ENCODE data around the gene UBA7.

The UBA7 gene, protein sequence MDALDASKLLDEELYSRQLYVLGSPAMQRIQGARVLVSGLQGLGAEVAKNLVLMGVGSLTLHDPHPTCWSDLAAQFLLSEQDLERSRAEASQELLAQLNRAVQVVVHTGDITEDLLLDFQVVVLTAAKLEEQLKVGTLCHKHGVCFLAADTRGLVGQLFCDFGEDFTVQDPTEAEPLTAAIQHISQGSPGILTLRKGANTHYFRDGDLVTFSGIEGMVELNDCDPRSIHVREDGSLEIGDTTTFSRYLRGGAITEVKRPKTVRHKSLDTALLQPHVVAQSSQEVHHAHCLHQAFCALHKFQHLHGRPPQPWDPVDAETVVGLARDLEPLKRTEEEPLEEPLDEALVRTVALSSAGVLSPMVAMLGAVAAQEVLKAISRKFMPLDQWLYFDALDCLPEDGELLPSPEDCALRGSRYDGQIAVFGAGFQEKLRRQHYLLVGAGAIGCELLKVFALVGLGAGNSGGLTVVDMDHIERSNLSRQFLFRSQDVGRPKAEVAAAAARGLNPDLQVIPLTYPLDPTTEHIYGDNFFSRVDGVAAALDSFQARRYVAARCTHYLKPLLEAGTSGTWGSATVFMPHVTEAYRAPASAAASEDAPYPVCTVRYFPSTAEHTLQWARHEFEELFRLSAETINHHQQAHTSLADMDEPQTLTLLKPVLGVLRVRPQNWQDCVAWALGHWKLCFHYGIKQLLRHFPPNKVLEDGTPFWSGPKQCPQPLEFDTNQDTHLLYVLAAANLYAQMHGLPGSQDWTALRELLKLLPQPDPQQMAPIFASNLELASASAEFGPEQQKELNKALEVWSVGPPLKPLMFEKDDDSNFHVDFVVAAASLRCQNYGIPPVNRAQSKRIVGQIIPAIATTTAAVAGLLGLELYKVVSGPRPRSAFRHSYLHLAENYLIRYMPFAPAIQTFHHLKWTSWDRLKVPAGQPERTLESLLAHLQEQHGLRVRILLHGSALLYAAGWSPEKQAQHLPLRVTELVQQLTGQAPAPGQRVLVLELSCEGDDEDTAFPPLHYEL

DNA sequence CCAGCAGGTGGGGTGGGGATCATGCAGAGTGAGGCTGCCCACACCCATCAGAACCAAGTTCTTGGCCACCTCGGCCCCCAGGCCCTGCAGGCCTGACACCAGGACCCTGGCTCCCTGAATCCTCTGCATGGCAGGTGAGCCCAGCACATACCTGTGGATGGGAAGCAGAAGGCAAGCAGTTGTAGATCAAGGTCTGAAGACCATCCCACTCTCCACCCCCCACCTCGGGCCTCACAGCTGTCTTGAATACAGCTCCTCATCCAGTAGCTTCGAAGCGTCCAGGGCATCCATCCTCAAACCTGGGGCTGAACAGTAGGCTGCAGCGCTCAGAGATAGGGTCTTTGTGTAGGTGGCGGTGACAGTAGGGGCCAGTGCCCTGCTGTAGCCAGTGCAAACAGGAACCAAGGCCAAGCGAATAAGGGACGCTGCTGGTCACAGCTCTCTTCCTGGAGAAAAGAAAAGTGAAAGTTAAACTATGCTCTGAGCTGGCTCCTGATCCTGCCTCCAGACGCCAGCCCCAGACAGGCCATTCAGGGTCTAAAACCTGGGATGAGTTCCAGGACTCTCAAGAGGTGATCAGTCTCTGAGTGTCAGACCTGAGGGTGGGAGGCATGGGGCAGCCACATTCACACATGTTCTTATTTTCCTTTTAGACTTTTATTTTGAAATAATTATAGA, at the start of gene UBA7:
Gene UBA7, minus strand, starts transcription at position 457 of the 678 bp plus-strand sequence. Its CDS starts 166 bp downstream, at position 291.
- H3K27ac ChIP-seq: no peak within 1 kb of the TSS
- TF ChIP-seq ZFX (IDR thresholded peaks at IDR 0.05; ENCODE audit: borderline replicate concordance): no peak
- TF ChIP-seq, protein P1, sequence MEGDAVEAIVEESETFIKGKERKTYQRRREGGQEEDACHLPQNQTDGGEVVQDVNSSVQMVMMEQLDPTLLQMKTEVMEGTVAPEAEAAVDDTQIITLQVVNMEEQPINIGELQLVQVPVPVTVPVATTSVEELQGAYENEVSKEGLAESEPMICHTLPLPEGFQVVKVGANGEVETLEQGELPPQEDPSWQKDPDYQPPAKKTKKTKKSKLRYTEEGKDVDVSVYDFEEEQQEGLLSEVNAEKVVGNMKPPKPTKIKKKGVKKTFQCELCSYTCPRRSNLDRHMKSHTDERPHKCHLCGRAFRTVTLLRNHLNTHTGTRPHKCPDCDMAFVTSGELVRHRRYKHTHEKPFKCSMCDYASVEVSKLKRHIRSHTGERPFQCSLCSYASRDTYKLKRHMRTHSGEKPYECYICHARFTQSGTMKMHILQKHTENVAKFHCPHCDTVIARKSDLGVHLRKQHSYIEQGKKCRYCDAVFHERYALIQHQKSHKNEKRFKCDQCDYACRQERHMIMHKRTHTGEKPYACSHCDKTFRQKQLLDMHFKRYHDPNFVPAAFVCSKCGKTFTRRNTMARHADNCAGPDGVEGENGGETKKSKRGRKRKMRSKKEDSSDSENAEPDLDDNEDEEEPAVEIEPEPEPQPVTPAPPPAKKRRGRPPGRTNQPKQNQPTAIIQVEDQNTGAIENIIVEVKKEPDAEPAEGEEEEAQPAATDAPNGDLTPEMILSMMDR (IDR thresholded peaks at IDR 0.05): no peak

DNA sequence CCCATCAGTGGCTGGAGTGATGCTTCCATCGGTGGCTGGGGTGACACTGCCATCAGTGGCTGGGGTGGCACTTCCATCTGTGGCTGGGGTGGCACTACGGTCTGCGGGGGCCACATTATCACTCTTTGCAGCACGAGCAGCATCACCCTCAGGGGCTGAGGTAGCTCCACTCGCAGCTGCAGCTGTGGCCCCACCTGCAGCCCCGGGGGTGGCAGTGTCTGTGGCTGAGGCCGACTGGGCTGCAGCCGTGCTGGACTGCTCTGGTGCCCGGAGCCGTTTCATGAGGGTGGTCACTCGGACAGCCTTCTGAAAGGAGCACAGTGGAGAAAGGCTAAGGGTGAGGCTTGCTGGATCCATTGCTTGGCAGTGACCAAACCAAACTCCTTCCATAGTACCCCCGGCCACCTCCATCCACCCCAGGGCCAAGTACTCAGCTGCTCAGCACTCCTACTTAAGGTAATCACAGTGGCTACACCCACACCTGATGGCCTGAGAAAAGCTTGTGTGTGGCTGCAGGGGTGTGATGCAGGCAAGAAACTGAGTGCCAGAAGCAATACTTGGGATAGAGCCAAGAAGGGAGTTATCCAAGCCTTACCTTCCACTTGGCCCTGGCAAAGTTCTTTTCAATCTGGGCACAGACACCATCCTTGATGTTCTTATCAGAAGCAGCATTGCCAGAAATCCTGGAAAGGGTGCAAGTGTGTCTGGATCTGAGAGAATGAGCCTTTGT, 46.0 kb upstream of the UBA7 start:
- no peak for TF ChIP-seq ZFX (IDR thresholded peaks at IDR 0.05; ENCODE audit: borderline replicate concordance)
- TF ChIP-seq, protein P1 (IDR thresholded peaks at IDR 0.05): no peak
- H3K27ac ChIP-seq: no peak overlapping the region

DNA sequence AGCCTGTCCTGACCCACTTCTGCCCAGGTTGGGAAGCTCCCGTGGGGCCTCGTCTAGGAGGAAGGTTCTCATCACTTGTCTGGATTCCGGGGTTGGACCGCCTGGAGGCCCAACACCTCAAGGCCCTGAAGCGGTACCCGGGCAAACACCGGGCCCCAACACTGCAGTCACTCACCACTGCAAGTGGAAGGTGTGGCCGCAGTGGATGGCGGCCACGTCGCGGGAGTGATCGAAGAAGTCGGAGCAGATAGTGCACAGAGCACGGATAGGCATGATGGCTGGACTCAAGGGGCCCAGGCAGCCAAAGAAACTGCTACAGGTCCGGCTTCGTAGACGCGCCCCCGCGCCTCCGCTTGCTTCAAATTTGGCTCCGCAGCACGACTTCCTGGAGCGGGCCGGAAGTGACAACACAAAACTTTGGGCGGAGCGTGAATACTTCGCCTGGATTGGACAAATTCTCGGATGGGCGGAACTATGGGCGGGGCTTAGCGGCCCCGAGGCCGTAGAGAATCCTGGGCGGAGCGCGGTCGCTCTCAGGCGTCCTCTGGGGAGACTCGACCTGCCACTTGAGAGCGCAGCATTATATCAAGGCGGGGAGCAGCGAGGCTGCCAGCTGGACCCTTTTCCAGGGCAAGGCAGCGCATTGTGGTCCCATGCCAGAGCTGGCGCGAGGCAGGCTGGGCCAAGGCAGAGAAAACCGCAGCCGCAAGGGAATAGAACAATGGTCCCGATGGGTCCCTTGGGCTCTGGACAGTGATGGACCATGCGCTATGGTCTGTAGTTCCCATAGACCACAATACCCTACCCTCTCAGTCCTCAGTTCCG, 42.6 kb upstream of the UBA7 start, which contains the start of gene TRAIP:
Gene TRAIP, minus strand, starts transcription at position 384 of the 825 bp plus-strand sequence. Its CDS starts 111 bp downstream, at position 273.
- TF ChIP-seq, protein P1 (IDR thresholded peaks at IDR 0.05): peak; percentile 5; the same call in 1 of the 2 replicates
- no peak for TF ChIP-seq ZFX (IDR thresholded peaks at IDR 0.05; ENCODE audit: borderline replicate concordance)
- H3K27ac ChIP-seq: peak within 1 kb of the TSS; percentile 54

DNA sequence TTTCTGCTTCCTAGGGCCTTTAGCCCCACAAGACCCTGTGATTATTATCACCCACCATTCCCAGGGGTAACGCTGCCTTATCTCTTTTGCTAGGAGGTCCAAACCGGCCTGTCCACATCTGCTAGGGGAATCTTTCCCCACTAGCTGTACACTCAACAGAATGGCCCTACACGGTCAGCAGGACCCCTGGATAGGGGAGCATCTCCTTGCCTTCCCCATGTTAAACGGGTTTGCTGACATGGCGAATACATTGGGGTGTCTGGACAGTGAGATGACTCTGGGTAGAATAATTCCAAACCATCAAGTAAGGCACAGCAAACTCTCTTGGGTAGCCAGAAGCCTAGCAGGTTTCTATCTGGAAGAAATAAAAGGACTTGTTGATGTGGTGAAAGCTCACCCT, 41.9 kb upstream of the UBA7 start:
- TF ChIP-seq, protein P1 (IDR thresholded peaks at IDR 0.05): no peak
- no peak for TF ChIP-seq ZFX (IDR thresholded peaks at IDR 0.05; ENCODE audit: borderline replicate concordance)
- peak overlapping the region; percentile 54 for H3K27ac ChIP-seq

DNA sequence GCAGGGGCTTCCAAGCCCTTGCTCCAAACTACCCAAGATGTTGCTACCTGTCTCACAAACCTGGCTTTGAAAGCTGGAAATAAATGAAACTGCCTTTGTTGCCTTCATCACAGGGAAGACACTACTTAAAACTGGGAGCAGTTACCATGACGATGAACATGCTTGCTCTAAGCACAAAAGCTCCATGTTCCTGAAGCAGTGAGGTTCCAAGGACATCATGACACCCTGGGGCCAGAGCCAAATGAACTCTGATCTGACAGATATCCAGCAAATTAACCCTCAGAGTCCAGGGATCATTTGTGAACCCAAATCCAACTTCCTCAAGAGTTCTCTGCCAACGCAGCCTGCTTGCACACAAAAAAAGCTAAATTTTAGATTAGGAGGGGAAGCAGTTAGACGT, 31.9 kb upstream of the UBA7 start:
- TF ChIP-seq, protein P1 (IDR thresholded peaks at IDR 0.05): no peak
- TF ChIP-seq ZFX (IDR thresholded peaks at IDR 0.05; ENCODE audit: borderline replicate concordance): no peak
- H3K27ac ChIP-seq: no peak overlapping the region
